LNCaP clone FGC (cell line): ENCODE results near the gene CEP43.

Source experiments
- DNase-seq: peaks from one replicate; pipeline ENCODE4 v3.0.0-alpha.2; 2011; ENCODE audit warnings: low read depth
- H3K4me3 ChIP-seq: 2 replicates; pipeline ENCODE4 v1.5.1; 2011; ENCODE audit warnings: mild to moderate bottlenecking, low read depth, low read length, control low read depth
- TF ChIP-seq, protein P1 (sequence below): IDR thresholded peaks from 2 replicates; pipeline ENCODE4 v1.5.1; 2012; ENCODE audit warnings: mild to moderate bottlenecking; ENCODE audit not compliant: control insufficient read depth, insufficient read depth; ENCODE audit errors: extremely low read depth

The CEP43 gene

DNA sequence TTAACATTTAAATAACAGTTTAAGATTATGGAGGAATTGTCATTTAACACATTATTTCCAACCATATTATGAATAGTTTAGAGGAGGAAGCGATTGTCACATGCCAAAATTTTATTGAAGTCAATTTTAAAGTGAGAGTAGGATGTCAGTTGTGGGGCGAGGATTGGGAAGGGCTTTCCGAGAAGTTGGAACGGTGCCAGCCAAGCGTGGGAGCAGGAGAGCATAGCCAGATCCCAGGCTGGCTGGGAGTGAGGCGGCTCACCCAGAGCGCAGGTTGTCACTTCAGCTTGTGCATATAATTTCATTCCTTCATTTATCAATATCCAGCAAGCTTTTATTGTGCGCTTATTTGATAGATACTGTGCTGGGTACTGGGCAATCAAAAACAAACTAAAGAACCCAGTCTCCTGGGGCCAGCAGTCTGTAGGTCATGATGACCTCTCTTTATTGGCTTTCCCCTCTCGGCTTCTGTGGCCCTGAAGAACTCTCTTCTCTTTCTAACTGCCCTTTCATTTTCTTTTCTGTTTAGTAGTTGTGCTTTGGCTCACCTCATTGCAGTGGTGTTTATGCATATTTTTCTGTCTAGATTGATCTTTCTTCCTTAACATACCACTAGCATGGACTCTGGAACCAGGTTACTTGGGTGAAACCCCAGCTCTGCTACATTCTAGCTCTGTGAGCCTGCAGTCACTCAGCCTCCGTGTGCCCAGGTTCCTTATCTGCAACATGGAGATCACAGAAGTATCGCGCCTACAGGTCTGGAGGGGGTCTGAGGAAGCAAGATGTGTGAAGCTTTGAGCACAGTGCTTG is 6.4 kb downstream of the CEP43 start:
- TF ChIP-seq, protein P1, sequence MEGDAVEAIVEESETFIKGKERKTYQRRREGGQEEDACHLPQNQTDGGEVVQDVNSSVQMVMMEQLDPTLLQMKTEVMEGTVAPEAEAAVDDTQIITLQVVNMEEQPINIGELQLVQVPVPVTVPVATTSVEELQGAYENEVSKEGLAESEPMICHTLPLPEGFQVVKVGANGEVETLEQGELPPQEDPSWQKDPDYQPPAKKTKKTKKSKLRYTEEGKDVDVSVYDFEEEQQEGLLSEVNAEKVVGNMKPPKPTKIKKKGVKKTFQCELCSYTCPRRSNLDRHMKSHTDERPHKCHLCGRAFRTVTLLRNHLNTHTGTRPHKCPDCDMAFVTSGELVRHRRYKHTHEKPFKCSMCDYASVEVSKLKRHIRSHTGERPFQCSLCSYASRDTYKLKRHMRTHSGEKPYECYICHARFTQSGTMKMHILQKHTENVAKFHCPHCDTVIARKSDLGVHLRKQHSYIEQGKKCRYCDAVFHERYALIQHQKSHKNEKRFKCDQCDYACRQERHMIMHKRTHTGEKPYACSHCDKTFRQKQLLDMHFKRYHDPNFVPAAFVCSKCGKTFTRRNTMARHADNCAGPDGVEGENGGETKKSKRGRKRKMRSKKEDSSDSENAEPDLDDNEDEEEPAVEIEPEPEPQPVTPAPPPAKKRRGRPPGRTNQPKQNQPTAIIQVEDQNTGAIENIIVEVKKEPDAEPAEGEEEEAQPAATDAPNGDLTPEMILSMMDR: no peak

DNA sequence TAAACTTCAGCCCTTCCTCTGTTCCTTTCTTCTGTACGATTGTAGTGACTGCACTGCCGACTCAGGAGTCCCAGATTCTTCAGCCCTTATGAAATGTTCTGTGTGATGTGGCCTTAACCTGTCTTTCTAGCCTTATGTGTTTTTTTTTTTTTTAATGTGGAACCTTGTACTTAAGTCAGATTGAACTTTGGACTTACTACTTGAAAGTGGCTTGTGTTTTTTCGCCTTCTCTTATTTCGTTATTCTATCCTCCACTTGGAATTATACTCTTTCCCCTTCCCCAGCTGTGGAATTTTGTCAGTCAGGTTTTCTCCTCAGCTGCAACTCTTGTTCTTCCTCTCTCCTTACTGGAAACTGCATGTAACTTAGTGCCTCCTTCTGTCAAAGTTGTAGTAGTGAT is 8.8 kb downstream of the CEP43 start:
- TF ChIP-seq, protein P1: no peak
- no peak overlapping the region for H3K4me3 ChIP-seq
- DNase-seq: no peak

More for the DNA sequence above, 6.4 kb downstream of the CEP43 start:
- no peak for DNase-seq
- no peak overlapping the region for H3K4me3 ChIP-seq

DNA sequence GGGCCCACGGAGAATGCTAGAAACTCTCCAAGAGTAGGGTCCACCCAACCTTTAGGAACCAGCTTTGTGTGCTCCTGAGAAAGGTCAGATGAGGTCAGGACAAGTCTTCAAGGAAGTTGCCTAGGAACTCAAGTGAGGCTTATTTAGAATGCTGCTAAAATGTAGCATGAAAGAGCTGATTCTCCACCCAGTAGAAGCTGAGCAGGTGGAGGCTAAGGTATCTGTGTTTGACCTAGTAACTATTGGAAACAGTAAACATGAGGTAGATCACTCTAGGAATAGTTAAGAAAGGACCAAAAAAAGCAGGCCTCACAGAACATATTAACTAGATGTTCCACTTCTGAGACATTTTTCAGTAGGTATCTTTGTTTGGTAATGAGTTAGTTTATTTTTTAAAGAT is 13.9 kb downstream of the CEP43 start:
- TF ChIP-seq, protein P1: no peak
- no peak for DNase-seq
- no peak overlapping the region for H3K4me3 ChIP-seq

DNA sequence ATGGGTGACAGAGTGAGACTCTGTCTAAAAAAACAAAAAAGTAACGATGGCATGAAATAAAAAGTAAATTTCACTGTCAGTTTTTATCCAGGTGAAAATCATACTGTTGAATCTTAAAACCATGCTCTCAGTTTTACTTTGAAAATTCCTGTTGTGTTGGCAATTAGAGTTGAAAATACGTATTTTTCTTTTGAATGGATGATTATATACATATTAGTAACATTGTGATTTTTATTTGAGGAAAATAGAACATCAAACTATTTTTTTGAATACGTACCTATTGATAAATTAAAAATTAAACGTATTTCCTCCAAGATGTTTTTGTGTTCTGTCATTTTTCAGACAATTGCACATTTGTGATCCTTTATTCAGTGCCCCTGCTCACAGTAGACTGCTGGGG is 14.7 kb downstream of the CEP43 start:
- no peak for DNase-seq
- TF ChIP-seq, protein P1: no peak
- no peak overlapping the region for H3K4me3 ChIP-seq

DNA sequence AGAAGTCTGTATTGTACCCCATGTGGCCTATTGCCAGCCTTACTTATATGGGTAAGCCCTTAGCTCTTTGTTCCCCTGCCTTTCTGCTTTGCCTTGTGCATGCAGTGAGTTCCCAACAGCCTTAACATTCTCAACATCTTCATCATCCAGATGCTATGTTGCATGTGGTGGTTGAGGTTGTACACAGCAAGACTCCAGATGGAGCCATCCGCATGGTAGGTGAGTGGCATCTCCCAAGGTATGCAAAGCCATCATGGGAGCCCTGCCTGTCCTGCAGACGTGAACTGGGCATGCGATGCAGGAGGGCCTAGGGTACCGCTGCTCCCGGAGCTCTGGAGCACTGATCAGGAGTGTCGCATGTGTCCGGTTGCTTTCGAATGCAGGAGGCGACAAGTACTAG is 16.1 kb downstream of the CEP43 start:
- no peak for DNase-seq
- H3K4me3 ChIP-seq: no peak overlapping the region
- TF ChIP-seq, protein P1: no peak

DNA sequence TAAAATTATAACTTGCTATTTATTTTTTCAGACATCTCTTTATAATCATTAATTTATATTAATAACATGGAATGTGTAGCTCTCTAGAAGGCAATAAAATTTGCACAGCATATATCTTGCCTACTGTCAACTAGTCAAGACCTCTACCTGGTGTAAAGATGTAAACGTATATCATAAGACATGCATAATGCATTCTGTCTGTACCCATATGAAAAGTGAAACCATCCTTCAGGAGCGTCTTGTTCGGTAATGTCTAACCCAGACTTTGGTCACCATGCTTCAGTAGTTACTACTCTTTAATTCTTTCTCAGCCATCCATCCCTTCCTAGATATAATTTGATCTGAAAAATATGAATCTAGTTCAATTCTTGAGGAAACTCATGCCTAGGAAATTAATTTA is 21.0 kb downstream of the CEP43 start:
- no peak overlapping the region for H3K4me3 ChIP-seq
- DNase-seq: no peak
- TF ChIP-seq, protein P1: no peak

DNA sequence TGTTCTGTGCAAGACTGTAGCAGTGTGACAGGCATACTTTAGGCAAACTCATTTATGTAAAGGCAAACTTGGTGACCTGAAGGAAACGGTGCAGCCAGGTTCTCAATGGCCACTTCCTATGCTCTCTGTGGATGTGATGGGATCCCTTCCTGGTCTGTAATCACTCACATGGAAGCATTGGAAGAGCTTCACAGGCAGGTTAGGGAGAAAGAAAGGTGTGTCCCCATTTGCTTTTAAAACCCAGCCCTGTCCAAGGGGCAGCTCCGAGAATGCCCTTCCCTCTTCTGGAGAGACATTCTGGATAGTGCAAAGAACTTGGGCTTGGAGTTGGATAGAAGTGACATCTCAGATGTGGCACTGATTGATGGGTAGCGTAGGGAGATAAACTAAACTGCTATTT is 28.1 kb downstream of the CEP43 start:
- no peak overlapping the region for H3K4me3 ChIP-seq
- no peak for DNase-seq
- TF ChIP-seq, protein P1: no peak
